ENCODE data around the gene KCNQ2.

KCNQ2 gene

DNA sequence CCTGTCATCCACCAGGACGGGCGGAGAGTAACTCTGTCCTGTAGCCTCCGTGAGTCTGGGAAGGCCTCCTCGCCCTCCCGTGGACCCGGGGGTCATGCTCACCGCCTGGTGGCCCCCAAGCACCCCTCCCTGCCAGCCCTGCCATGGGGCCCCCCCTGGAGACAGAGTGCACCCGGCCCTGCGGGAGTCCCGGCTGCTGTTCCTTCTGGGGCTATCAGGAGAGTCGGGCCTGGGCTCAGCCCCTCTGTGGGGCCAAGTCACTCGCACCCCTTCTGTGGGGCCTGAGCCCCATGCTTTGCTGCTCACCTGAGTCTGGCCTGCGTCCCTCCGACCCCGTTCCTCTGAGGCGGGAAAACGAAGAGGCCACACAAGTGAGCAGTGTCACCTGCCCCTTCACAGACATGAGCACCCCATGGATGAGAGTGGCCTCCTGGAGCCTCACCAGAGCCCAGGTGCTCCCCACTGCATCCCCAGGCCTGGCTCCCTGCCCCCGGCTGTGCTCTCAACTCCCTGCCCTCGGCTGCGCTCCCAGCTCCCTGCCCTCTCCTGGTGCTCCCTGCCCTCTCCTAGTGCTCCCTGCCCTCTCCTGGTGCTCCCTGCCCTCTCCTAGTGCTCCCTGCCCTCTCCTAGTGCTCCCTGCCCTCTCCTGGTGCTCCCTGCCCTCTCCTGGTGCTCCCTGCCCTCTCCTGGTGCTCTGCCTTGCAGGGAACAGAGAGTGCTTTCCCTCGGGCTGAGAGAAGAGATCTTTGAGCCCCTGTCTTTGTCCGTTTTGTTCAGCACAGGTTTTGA, 106.7 kb downstream of the KCNQ2 start:
- no peak for DNase-seq

DNA sequence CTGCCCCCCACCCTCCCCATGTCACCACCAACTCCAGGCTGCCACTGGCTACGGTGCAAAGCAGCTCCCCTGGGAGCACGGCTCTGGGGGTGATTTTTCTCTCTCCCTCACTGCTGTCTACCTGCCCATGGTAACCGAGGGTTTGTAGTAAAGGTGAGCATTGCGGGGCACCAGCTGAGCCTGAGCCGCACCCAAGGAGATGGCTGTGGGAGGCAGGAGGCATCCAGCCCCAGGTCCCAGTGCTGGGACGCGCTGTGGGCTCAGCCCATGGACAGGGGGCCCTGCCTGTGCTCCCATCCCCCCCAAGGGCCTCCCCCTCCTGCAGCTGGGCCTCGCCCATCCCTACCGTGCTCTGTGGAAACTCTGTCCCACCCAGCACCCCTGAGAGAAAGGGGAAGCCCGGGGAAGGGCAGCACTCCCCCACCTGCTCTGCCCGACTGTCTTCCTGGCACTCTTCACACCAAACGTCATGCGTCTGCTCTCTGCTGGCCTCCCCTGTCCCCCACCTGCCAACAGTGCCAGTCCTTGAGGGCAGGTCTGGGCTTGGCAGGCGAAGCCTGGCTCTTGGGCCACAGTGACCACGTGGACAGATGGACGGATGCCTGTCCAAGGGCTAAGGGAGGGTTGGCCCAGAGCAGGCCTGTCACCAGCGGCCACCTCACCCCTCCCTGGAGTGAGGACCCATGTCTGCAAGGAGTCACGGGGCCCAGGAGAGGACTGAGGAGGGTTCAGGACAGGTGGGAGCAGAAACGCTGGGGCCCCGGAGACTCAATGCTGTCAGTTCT, 107.5 kb downstream of the KCNQ2 start:
- no peak for DNase-seq

DNA sequence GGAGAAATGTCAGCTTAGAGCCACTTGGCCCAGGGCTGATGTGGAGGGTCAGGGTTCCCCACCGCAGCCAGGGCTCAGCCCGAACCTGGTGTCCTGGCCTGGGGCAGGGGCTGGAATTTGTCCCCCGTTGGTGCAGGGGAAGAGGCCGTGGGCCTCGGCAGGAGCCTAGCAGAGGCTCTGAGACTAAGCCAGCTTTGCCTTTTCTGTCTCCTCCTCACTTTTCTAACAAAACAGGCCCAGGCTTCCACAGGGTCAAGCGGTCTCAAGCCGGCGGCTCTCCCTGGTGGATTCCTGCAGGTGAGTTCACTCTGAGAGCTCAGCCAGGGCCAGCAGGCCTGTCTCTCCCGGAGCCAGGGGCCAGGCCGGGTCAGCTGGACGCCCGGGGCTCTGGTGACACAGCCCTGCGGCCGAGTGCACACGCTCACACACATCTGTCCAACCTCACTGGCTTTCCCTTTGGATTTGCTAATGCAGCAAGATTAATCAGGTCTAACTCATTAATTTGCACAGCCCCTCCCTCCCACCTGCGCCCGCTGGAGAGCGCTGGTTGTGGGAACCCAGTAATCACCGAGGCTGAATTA, 108.4 kb downstream of the KCNQ2 start:
- DNase-seq: no peak

DNA sequence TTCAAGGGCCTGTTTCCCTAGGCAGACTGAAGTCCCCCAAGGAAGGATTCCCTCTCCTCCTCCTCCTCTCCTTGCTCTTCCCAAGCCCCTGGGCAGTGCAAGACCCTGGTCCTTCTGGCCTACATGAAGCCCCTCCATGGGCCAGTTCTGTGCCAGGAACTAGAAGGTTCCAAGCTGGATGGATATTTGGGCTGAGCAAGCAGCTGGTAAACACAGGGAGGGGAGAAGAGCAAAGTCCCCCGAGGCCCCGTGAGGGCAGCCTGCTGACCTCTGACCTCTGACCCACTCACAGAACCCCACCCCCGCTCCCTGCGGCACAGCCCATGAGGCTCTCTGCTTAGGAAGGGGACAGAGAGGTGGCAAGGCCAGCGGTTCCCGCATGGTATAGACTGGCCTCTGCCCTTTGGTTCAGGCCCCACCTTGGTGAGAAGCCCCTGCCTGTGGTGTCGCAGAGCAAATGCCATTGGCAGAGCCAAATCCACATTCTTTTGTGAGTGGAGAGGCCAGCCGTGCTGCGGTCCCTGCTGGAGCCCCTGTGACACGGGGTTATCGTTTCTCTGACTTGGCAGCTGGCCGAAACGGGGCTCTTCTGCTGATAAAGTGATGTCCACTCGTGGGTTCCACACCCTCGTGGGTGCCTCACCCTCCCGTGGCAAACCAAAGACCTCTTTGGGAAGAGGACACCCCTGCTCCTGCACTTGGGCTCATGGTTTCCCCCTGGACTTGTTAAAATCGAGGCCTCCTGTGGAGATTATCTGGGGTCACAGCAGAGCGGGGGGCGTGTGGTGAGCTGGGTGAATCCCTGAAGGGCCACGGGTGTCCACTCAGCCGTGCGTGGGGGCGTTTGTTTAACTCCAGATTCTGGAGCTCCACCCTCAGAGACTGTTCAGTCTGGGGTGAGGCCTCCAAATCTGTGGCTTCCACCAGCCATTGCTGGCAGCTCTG, 109.2 kb downstream of the KCNQ2 start:
- no peak for DNase-seq

DNA sequence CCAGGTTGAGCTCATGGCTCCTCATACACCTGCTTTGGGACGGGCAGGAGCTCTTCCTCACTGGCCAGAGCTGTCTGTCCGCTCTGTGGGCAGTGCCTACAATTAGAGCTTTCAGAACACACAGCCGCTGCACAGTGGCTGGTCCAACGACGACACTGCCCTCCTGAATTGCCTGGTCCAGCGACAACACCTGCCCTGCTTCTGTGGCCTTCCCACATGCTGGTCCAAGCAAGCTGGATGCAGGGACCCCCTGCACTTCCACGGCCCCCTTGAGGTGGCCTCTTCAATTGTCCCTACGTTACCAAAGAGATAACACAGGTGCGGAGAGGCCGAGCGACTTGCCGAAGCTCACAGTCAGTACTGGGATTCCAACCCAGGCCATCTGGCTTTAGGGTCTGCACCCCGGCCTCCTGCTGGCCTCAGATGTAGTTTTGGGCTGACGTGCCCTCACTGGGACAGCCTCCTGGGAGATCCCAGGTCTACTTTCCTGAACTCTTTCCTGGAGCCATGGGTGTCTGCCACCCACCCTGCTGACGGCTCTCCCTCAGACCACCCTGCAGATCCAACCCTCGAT, 109.9 kb downstream of the KCNQ2 start:
- DNase-seq: no peak

DNA sequence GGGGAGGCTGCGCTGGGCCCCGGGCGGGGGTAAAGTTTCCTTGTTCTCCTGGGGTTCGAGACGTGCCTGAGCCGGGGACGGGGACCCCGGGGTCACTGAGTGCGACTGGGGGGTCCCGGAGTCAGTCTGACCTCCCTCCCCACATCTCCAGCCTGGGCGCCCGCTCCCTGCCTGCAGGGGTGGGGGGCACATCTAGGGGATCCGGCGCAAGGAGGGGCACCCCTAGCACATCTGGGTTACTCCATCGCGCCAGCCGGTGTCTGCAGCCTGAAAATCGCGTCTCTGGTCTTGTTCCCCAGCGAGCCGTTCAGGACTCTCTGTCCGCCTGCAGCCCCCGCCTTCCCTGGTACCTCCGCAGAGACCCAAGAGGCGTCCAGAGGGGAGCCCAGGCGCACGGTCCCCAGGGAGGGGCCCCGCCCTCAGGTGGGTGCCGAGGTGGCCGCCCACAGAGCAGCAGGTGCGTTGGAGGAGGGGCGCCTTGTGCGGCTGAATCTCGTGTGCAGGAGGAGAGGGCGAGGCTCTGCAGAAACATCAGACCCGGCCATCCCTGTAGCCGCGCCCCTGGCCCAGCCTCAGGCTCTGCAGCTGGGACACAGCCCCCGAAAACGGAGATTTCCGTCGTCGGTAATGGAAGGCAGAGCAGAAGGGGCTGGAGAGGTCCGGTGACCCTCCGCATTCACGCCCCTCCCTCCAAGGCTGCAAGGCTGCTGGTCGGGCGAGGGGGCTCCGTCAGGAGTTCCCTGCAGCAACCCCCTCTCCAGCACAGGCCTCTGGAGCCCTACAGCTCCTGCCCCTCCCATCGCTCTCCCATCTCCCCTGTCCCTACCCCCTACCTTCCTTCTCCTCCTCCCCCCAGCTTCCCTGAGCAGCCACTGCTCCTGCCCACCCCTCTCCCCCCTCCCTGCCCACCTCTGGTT, 110.7 kb downstream of the KCNQ2 start:
- no peak for DNase-seq

DNA sequence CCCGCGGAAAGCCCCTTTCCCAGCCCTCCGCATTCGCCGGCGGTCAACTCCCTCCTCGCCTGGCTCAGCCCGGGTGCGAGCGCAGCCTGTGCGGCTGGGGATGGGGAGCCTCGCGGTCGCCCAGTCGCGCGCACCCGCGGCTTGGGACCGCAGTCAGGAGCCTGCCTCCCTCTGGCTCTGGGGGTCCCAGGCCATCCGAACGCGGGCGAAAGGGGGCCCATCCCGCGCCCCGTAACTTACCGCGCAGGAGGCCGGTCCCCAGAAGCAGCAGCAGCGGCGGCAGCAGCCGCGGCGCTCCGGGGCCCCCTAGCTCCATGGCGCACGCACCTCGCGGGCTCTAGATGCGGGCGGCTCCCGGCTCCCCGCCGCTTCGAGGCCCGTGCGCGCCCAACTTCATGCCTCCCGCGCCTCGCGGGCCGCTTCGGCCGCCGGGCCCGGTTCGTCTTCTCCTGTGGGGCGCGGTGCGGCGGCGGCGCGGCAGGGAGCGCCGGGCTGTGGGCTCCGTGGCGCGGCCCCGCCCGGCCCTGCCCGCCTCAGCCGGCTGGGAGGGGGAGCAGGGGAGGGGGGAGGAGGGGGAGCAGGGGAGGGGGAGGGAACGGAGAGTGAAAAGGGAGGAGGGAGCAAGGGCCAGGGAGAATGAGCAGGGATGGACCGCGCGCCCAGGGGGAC, 111.5 kb downstream of the KCNQ2 start, which contains the start of gene CHRNA4:
CHRNA4 (minus strand) TSS at position 500 of the 669 bp plus-strand sequence; CDS start at position 316, 184 bp downstream.
- no peak for DNase-seq

DNA sequence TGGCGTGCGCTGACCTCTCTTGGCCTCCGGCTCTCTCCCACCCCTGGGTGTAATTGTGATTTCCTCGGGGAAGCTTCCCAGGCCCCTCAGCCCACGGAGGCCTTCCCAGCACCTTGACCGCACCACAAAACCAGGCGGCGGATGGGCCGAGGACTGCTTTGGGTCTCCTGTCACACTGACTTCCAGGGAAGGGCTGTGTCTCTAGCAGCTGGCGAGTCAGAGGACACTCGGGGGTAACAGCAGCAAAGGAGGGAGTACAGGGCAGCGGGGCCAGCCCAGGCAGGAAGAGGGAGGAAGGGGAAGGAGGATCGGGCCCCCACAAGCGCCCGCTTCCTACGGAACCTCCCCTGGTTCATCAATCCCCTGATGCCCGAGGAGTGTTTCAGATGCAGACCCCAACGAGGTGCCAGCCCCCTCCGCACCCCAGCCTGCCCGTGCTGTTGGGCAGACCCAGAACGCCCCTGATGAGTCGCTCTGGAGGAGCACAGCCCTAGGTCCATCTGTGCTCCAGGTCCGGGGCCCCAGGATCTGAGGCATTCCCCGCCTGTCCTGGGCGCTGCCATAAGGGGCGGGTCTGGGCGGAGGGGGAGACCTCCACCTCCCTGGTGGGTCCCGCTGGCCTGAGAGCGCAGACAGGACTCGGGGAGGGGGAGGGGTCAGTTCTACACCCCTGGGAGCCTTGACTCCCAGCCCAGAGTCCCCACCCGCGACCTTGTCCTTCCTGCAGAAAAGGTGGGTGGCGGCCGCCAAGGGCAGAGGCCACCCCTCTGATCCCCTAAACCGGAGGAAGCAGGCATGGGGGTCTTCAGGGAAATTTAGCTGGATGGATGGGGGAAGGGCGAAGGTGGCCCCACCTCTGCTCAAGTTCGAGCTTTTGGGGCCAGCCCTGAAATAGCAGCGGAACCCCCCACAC, 112.3 kb downstream of the KCNQ2 start:
- DNase-seq: no peak

DNA sequence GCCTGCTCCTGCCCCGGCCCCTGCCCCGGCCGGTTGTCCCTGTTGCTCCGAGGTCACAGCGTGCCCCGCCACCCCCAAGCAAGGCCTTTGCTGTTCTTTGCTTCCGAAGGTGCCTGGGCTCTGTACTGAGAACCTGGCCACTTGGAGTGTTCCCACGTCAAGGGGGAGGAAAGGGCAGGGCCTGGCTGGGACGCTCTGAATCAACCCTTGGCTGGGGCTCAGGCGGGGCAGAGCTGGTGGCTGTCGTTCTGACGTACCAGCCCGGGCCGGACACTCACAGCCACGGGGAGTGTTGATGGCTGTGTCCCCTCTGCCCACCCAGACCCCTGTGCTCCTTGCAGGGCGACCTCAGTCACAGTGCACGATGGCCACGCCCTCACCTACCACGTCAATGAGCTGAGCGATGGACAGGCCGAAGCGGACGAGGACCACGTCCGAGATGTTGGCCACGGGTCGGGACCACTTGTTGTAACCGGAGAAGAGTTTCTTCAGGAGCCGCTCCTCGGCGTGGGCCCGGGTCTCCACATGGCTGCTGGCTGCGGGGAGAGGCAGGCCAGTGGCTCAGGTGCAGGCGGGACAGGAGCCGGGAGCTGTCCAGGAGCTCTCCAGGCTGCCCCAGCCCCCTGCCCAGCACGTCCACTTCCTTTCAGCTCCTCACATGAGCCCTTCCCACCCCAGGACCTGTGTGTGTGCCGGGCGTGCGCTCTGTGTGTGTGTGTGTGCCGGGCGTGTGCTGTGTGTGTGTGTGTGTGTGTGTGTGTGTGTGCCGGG, 113.1 kb downstream of the KCNQ2 start:
- DNase-seq: no peak

DNA sequence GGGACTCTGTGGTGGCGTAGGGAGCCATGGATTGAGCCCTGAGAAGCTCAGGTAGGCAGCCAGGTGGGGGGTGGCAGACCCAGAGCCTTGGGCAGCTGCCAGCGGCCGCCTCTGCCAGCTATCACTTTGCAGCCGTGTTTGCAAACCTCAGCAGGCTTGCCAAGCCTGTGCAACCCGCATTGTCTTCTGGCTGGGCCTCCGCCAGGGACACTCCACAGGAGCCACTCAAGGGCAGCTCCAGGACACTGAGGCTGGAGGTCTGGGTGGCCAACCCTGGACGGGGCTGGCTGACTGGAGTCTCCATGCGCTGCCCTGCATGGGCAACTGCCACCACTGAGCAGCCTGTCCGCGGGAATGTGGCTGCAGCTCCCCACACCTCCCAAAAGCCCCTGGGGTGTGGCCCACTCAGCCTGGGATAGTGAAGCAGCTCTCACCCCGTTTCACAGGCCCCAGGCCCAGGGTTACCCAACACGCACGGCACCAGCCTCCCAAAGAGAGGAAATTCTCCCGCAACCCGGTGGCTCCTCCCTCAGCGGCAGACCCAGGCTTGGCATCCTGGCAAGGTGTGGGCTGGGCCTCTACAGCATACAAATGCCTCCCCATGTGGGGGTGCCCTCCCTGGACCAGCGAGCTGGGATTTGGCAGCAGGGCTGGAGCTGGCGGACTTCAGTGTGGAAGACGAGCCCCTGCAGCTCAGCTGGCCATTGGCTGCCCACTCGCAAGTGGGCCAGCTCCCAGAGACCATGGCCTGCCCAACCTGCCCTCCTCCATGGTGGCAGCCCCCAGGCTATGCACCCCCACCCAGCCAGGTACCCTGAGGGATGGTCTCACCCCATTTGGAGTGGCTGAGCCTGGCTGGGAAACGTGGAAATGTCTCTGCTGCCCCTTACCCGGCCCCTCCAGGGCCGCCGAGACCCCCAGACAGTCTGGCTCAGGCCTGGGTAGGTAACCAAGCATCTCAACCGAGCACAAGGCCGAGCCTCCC, 114.2 kb downstream of the KCNQ2 start:
- no peak for DNase-seq

DNA sequence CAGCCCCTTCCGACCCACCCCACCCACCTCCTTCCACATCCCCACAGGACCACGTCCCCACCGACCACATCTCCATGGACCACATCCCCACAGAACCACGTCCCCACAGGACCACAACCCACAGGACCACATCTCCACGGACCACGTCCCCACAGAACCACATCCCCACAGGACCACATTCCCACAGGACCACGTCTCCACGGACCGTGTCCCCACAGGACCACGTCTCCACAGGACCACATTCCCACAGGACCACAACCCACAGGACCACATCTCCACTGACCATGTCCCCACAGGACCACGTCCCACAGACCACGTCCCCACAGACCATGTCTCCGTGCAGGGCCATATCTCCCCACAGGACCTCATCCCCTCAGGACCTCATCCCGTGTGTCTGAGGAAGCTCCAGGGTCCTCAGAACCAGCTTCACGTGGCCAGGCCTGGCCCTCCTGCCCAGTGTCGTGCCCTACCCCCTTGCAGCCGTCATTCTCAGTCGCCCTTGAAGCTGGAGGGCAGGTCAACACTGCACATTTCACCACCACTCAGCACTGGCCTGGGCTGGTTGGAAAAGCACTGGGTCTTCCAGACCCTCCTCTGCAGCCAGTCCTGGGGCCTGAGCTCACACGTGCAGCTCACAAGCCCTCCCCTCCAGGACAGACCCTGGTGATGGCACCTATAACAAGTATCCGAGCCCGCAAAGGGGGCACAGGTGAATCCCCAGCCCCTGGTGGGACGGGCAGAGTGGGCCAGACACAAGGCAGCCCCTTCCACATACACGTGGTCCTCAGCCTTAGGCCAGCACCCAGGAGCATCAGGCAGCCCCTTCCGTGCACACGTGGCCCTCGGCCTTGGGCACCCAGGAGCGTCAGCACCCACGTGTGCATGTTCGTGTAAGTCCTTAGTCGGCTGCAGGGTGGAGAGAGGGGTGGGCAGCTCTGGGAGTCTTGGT, 115.2 kb downstream of the KCNQ2 start:
- no peak for DNase-seq

DNA sequence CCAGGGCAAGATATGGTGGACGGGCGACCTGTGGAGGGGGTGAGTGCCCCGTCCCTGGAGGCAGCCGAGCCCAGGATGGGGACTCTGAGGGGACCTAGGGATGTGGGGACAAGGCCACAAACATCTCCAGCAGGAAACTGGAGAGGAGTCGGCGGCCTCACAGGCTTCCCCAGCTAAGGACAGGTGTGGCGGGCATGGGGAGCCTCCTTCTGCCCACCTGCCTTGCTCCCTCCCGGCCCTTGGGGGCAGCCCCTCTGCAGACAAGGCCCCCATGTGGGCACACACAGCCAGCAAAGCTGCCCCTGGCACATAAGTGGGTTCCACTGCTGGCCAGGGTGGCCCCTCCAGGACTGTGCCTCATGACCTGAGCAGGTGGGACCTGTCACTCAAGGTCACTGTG, 115.9 kb downstream of the KCNQ2 start:
- DNase-seq: no peak

DNA sequence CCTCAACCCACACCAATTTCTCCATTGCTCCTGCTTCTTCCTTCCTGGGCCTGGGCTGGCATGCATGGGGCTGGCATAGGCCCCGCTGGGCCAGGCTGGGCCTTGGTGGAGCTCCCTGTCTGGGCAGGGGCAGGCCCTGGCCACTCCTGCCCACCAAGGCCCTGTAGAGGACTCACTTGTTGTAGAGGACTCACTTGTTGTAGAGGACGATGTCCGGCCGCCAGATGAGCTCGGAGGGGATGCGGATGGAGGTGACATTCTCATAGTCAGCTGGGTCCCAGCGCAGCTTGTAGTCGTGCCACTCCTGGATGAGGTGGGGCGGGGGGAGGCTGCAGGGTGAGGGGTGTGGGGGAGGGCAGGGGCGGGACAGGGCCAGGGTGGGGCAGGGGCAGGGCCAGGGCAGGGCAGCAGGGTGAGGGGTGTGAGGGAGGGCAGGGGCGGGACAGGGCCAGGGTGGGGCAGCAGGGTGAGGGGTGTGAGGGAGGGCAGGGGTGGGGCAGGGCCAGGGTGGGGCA, 116.6 kb downstream of the KCNQ2 start:
- DNase-seq: no peak

DNA sequence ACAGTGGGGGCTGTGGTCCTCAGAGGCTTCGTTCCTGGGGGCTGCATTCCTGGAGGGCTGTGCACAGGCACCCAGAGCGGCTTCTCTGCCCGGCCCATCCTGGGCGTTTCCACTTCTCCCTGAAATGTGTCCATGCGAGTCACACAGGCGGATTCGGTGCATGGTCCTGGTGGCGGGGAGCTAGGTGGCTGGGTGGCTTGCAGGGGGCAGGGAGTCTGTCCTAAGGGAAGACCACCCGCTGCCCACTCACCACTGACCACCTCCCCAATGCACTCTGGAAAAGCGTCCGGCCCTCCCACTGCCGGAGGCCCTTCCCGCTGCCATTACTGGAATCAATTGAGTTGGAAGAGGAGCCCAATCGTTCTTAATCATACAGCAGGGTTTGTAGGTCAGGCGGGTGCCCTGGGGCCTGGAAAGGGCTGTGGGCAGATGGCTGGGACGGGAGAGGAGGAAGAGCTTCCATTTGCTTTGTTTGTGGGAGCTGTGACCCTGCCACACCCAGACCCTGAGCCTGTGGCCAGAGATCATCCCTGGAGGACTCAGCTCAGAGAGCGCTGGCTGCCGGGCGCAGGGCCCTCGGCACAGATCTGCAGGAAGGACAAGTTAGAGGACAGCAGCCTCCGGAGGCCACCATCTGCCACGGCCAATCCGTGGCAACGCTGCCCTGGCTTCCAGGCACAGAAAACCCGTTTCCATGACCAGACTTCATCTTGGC, 117.7 kb downstream of the KCNQ2 start:
- no peak for DNase-seq

DNA sequence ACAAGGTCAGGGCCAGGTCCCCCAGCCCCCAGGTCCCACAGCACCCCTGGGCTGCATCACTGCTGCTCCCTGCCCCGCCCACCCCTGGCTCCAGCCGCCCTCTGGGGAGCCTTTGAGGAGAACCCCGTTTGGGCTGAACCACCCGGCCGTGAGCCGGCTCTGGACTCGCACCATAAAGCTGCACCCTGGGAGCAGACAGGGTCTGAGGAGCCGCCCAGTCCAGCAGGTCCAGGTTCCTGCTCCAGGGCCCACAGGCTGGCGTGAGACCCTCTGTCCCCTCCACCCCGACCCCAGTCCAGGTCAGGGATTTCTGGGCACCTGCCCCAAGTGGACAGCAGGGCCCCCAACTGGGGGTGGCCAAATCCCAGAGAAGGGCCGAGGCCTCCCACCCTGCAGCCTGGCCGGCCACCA, 119.6 kb downstream of the KCNQ2 start:
- no peak for DNase-seq

Data from cortex of kidney (tissue), 1 donor.